RWPE2 (cell line): ENCODE results near the gene MREG.

Source experiments
- ATAC-seq: fragments of 200-7000 bp; cut with Tn5 transposase; 3 replicates; pipeline ENCODE4 v1.9.1; 2021; ENCODE audit warnings: low read depth
- DNase-seq: peaks from one replicate; pipeline ENCODE4 v3.0.0-alpha.2; 2020; ENCODE audit warnings: low spot score
- H3K27ac ChIP-seq: fragments of 450-650 bp; 2 replicates; pipeline ENCODE4 v1.5.1; 2017; ENCODE audit warnings: mild to moderate bottlenecking; ENCODE audit not compliant: poor library complexity, severe bottlenecking
- H3K27me3 ChIP-seq: fragments of 250-450 bp; sonication (Bioruptor Pico); 2 replicates; pipeline ENCODE4 v1.5.1; 2021; ENCODE audit warnings: mild to moderate bottlenecking, moderate library complexity; ENCODE audit not compliant: insufficient read depth, poor library complexity, severe bottlenecking
- H3K36me3 ChIP-seq: fragments of 250-450 bp; sonication (Bioruptor Pico); 2 replicates; pipeline ENCODE4 v1.5.1; 2020; ENCODE audit warnings: low read depth, mild to moderate bottlenecking, moderate library complexity
- H3K4me1 ChIP-seq: fragments of 250-450 bp; sonication (Bioruptor Pico); 2 replicates; pipeline ENCODE4 v1.5.1; 2021; ENCODE audit warnings: mild to moderate bottlenecking, moderate library complexity; ENCODE audit not compliant: insufficient read depth, poor library complexity, severe bottlenecking
- H3K4me3 ChIP-seq: fragments of 250-450 bp; sonication (Bioruptor Pico); 2 replicates; pipeline ENCODE4 v1.5.1; 2021; ENCODE audit warnings: mild to moderate bottlenecking, moderate library complexity; ENCODE audit not compliant: severe bottlenecking
- H3K9me3 ChIP-seq: fragments of 250-450 bp; sonication (Bioruptor Pico); 2 replicates; pipeline ENCODE4 v1.5.1; 2021; ENCODE audit warnings: mild to moderate bottlenecking, moderate library complexity; ENCODE audit not compliant: severe bottlenecking
- TF ChIP-seq, protein P1 (sequence below): fragments of 450-650 bp; IDR thresholded peaks from one replicate; pipeline ENCODE4 v1.5.1; 2017; ENCODE audit warnings: mild to moderate bottlenecking, moderate library complexity; ENCODE audit not compliant: poor library complexity, severe bottlenecking

The MREG gene

DNA sequence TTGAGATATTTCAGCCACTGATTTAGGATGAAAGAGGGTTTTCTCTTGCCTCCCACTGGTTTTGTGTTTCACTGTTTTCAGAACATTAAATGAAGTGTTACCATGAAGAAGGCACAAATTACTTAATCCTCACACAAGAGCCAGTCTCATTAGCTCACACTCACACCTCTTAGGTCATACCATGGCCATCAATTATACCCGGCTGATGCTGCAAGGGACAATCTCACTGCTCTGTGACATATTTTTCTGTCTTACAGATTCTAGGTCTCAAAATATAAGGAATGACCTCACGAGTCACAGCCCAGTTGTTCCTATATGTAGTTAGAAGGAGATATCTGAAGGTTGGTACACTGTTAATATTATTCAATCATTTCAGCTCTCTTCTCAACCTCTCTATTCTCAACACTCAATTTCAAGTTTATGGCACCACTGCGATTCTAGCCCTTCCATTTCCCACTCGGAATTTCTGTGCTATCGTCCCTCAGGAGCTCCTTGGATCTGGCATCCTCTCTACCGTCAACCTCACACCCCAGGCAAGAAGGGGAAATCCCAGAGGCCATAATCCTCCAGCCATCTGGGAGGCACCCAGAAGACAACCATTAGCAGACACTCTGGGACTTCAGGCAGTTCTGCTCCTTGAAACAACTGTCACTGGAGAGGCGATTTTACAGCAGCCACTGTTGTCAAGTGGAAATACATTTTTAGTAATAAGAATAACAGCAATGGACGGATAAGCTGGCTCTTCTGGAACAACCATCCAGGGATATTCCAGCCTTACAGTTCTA lies 101.9 kb downstream of the MREG start:
- Histone ChIP-seq H3K9me3 (no peaks in the 10 kb centered on the region), H3K27me3 (no peaks in the 10 kb centered on the region), H3K4me3 (no peak overlapping the region), H3K4me1 (no peaks in the 10 kb centered on the region), H3K36me3 (no peaks in the 10 kb centered on the region), H3K27ac (no peak overlapping the region)
- ATAC-seq: no peak
- no peak for DNase-seq
- TF ChIP-seq, protein P1, sequence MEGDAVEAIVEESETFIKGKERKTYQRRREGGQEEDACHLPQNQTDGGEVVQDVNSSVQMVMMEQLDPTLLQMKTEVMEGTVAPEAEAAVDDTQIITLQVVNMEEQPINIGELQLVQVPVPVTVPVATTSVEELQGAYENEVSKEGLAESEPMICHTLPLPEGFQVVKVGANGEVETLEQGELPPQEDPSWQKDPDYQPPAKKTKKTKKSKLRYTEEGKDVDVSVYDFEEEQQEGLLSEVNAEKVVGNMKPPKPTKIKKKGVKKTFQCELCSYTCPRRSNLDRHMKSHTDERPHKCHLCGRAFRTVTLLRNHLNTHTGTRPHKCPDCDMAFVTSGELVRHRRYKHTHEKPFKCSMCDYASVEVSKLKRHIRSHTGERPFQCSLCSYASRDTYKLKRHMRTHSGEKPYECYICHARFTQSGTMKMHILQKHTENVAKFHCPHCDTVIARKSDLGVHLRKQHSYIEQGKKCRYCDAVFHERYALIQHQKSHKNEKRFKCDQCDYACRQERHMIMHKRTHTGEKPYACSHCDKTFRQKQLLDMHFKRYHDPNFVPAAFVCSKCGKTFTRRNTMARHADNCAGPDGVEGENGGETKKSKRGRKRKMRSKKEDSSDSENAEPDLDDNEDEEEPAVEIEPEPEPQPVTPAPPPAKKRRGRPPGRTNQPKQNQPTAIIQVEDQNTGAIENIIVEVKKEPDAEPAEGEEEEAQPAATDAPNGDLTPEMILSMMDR: no peak

DNA sequence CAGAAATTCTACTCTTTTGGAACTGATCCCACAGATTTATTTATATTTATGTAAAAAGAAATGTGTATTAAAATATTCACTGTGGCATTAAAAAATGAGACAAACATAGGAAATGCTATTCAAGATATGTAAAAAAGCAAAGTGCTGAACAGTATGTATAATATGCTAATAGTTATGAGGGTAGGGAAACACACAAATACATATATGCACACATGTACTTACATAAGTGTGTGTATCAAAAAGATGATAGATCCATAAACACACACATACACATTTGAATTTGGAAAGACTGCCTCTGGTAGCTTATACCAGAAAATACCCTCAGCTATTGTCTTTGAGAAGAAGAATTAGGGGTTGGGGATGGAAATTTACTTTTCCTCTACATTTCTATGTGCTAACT lies 103.2 kb downstream of the MREG start:
- H3K9me3 ChIP-seq: no peaks in the 10 kb centered on the region
- H3K4me1 ChIP-seq: no peaks in the 10 kb centered on the region
- no peaks in the 10 kb centered on the region for H3K27me3 ChIP-seq
- ATAC-seq: no peak
- H3K36me3 ChIP-seq: no peaks in the 10 kb centered on the region
- TF ChIP-seq, protein P1: no peak
- no peak overlapping the region for H3K4me3 ChIP-seq
- no peak overlapping the region for H3K27ac ChIP-seq
- DNase-seq: no peak

DNA sequence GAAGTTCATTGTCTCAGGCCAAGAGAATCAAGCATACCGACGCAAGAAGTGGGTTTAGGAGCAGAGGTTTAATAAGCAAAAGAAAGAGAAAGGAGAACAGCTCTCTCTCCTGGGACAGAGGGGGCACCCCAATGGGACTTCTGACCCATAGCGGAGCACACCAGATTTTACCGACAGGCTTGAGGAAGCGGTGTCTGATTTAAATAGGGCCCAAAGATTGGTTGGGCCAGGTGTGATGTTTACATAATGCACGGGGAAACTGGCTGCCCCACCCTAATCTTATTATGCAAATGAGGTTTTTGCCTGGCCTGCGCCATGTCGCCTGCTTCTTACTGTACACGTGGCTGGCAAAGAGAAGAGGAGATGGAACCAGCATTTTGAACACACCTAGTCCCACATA lies 106.2 kb downstream of the MREG start:
- TF ChIP-seq, protein P1: no peak
- Histone ChIP-seq H3K27me3 (no peaks in the 10 kb centered on the region), H3K27ac (no peak overlapping the region), H3K4me3 (no peak overlapping the region), H3K36me3 (no peaks in the 10 kb centered on the region), H3K9me3 (no peaks in the 10 kb centered on the region), H3K4me1 (peaks cover 3% of the 10 kb centered on the region)
- no peak for ATAC-seq
- DNase-seq: no peak

DNA sequence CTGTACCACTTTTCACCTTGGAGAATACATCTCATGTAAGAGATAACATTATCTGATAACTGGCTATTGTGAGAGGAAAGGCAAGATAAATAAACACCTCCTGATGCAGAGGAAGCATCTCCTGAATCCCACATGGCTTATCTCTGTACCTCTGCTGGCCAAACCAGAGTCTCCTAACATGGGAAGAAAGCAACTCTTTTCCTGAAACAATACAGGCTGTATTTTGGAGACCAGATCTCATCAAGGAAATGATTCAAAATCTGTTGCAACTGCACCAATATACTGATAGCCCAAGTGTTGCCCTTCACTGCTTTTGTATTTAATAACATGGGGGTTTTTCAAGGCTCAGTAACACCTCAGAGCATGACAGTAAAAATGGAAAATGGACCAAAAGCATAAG lies 106.9 kb downstream of the MREG start:
- no peaks in the 10 kb centered on the region for H3K36me3 ChIP-seq
- H3K9me3 ChIP-seq: no peaks in the 10 kb centered on the region
- no peak overlapping the region for H3K4me3 ChIP-seq
- no peaks in the 10 kb centered on the region for H3K27me3 ChIP-seq
- no peak for DNase-seq
- TF ChIP-seq, protein P1: no peak
- H3K4me1 ChIP-seq: peaks cover 3% of the 10 kb centered on the region
- ATAC-seq: no peak
- no peak overlapping the region for H3K27ac ChIP-seq

DNA sequence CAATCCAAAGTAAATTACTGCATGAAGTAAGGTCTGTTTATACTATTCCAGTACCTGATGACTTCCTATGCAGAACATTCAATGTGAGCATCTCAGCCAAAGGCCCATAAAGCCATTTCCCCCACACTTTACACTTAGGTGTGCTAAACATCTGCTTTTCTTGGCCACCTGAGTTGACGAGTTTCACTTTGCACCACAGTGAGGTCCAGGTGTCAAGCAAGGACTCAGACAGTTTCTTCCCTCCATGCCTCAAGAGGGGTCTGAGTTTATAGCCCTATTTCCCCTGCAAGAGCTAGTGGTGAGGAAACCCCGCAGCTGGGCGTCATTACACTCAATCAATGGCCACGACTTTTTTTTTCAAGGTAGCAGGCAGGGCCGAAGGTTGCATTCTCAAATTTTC lies 107.7 kb downstream of the MREG start:
- no peak overlapping the region for H3K27ac ChIP-seq
- peaks cover 3% of the 10 kb centered on the region for H3K4me1 ChIP-seq
- no peaks in the 10 kb centered on the region for H3K27me3 ChIP-seq
- no peak overlapping the region for H3K4me3 ChIP-seq
- no peak for ATAC-seq
- DNase-seq: no peak
- no peaks in the 10 kb centered on the region for H3K36me3 ChIP-seq
- H3K9me3 ChIP-seq: no peaks in the 10 kb centered on the region
- TF ChIP-seq, protein P1: no peak
